ENCODE measurements around the gene SORL1-AS1.

GRCh38 chr11:121483805-121484480, 31.2 kb upstream of the SORL1-AS1 start:
- TF ChIP-seq CTCF (IDR thresholded peaks at IDR 0.05) (no peak), POLR2A (IDR thresholded peaks at IDR 0.05) (no peak)
